KBM-7 (cell line): ENCODE measurements around the gene HSPB1.
"Not testable (repeated sequence)": the region's sequence is repeated elsewhere in the genome, so short reads cannot be mapped to it uniquely, and the experiment has no call there.

Source experiments
- DNase-seq: peaks from one replicate; pipeline ENCODE4 v3.0.0-alpha.2; 2015
- in situ Hi-C: fragments of 300-500 bp; cut with MboI; formaldehyde crosslinking; loops from 2 replicates; pipeline ENCODE4 v1.14.3; 2020; ENCODE audit warnings: low sequenced_read_pairs, low pct_unique_long_range_greater_than_20kb, mixed read lengths

The HSPB1 gene

DNA sequence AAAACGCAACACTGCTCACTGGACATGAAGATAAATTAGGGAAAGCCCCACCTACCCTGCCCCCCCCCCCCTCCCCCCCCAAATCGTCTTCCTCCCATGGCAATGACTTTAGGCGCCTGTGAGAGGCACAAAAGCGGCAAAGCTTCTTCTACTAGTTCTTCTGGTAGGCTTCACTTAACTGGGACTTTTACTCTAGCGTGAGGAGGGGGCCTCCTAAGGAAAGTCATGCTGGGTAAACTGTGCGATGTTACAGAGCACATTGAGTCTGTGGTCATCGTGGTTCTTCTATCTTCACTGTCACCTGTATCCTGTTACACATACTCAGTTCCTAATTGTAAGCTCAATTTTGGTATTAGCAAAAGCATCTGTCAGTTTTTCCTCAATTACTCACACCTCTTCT, 25.1 kb downstream of the HSPB1 start:
- in situ Hi-C loops, result no loop called here
- DNase-seq, result peak; percentile 96

DNA sequence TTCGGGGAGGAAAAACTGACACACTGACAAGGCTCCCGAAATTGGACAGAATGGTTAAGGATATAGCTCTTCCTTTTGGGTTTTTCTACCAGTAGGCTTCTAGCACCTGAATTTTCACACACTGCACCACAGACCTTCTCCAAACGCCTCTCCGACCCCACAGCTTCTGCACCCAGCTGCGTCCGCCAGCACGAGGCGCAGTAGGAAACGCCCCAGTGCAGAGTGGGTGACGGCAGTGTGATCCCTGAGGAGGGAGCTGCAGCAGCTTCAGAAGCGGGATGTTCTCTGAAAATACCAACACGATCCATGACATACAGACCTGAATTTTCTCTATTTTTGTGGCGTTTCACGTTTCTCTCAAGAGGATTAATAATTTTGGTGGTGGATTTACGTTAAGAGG, 25.9 kb downstream of the HSPB1 start:
- in situ Hi-C loops, result no loop called here
- no peak for DNase-seq

DNA sequence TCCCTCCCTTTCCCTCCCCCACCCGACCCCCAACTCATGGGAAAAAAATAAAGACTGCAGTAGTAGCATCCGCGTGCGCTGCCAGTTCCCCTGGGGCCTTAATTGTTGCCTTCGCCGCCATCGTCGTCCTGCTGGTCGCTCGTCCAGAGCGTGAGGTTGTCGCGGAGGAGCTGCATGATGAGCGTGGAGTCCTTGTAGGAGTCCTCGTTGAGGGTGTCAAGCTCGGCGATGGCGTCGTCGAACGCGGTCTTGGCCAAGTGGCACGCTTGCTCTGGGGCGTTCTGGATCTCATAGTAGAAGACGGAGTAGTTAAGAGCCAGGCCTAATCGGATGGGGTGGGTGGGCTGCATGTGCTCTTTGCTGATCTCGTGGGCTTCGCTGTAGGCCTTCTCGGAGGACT, 27.0 kb downstream of the HSPB1 start:
- in situ Hi-C loops, result no loop called here
- DNase-seq, result no peak

DNA sequence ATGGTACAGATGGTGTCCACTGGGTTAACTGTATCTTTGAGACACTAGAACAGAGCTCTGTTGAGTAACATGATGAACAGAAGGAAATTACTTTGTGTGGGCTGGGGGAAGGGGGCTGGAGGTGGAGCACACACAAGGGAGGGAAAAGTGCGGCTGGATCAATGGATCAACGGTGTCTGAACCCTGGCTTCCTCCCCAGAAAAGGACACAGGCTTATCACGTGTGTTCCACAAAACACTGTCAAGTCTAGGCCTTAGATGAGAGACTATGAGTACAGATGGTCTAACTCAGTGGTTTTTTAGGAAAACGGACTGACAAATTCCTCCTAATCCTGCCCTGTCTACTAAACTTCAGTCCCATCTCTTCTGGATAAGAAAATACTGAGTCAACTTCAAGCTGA, 27.8 kb downstream of the HSPB1 start:
- in situ Hi-C loops, result no loop called here
- DNase-seq, result peak; percentile 35

DNA sequence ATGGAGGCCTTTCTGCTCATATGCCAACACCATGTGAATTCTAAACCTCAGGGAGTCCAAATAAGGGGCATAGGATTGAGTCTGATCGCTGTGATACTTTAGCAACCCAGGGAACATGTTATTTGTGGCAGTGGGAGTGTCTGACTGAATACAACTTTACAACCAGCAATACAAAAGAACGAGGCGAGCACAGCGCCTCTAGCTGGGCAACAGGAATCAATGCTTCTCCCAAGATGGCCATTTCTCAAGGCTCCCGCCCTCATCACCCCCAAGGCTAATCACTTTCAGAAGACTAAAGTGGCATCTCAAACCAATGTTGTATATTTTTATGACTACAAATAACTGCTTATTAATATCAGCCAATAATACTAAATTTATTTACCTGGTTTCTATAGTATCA, 28.2 kb downstream of the HSPB1 start:
- in situ Hi-C loops, result no loop called here
- DNase-seq, result no peak

DNA sequence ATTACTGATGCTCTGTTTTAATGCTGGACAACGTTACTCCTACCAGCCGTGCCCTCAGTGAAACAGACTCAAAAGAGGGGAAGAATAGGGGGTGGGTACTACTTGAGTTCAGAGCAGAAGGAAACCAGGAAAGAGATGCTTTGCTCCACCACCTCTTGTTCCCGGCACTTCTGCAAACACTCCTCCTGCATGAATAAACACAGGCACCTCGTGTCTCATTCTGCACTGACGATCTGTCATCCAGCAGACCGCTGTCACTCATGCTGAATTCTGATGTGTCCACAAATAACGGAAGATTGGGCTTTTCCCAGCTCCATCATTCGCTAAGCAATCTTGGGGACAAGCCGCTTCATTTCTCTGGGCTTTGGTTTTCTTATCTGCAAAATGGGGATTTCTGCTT, 29.6 kb downstream of the HSPB1 start:
- in situ Hi-C loops, result no loop called here
- DNase-seq, result peak; percentile 58

DNA sequence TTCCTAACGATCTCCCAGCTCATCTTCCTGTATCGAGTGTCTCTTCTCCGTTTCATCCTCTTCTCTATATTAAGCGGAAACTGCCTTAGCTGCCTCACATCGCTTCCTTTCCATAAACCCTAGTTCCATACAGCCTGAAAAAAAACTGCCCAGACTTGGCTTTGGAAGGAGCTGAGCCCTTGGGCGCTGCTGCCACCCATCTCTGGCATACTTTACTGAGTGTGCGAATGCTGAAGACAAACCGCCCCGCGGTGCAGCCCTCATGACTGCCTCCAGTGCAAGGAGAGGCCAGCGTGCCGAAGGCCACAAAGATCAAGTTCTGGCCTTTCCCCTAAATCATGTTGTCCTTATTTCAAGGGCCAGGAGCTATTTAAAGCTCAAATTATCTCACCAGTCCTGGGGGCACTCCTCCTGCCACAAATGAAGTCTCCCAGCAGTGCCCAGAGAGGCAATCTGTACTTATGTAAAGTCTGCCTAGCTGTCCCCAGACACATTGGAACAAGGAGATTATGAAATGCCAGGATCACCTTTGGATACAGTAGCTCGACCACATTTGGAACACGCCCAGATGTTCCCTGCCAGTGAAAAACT, 31.1 kb downstream of the HSPB1 start:
- DNase-seq, result no peak
- in situ Hi-C loops, result no loop called here

DNA sequence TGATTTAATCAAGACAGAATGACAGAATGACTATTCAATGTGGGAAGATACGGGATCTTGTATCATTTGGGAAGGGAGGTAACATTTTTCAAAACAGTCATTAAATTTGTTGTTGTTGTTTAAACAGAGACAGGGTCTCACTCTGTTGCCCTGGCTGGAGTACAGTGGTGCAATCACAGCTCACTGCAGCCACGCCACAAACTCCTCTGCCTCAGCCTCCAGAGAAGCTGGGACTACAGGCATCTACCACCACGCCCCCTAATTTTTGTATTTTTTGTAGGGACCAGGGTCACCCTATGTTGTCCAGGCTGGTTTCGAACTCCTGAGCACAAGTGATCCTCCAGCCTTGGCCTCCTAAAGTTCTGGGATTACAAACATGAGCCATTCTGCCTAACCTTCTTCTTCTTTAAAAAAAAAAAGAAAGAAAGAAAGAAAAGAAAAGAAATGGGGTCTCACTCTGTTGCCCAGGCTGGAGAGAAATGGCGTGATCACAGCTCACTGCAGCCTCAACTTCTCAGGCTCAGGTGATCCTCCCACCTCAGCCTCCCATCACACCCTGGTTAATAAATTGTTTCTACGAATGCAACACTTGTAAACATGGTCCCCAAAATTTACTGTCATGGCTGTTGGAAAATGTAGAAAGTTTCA, 32.0 kb downstream of the HSPB1 start:
- in situ Hi-C loops, result no loop called here
- DNase-seq, result no peak

DNA sequence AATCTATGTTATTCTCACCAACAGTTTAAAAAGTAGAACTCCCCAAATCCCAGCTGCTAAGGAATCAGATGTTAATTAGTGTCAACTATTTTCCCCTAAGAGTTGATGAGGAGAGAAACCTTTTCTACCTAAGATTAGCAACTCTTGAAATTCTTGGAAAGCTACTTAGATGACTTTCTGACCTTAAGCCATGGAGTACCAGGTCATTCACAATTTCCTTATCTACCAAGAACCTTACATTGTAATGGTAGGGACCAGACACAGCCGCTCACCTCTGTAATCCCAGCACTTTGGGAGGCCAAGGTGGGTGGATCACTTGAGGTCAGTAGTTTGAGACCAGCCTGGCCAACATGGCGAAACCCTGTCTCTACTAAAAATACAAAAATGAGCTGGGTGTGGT, 32.9 kb downstream of the HSPB1 start:
- DNase-seq, in situ Hi-C loops: not testable (repeated sequence)

DNA sequence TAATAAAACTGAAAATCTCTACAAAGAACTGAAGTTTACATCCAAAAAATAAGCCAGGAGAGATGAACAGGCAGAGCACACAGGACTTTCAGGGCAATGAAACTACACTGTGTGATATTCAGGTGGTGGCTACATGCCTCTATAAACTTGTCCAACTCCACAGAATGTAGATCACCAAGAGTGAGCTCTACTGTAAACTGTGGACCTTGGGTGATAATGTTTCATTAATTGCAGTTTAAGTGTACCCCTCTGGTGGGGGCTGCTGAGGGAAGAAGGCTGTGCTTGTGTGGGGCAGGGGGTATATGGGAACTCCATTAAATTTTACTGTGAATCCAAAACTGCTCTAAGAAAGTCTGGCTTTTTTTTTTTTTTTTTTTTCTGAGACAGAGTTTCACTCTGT, 33.6 kb downstream of the HSPB1 start:
- in situ Hi-C loops, result no loop called here
- no peak for DNase-seq

DNA sequence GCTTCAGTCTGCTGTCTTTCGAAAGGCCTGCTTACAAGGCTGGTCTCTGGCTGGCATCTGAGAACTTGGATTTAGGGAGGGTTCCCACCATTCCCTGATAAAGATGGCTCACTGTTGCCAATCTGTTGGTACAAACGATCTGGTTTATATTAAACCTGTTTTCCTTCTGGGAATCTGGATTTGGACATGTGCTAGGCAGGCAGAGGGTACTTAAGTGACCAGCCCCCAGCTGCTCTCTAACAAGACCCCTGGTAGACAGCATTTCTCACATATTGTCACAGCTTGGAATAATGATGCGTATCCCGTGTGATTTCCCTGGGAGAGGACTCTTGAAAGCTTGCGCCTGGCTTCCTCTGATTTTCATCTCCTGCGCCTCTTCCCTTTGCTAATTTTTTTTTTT, 34.7 kb downstream of the HSPB1 start:
- in situ Hi-C loops, result no loop called here
- DNase-seq, result no peak

DNA sequence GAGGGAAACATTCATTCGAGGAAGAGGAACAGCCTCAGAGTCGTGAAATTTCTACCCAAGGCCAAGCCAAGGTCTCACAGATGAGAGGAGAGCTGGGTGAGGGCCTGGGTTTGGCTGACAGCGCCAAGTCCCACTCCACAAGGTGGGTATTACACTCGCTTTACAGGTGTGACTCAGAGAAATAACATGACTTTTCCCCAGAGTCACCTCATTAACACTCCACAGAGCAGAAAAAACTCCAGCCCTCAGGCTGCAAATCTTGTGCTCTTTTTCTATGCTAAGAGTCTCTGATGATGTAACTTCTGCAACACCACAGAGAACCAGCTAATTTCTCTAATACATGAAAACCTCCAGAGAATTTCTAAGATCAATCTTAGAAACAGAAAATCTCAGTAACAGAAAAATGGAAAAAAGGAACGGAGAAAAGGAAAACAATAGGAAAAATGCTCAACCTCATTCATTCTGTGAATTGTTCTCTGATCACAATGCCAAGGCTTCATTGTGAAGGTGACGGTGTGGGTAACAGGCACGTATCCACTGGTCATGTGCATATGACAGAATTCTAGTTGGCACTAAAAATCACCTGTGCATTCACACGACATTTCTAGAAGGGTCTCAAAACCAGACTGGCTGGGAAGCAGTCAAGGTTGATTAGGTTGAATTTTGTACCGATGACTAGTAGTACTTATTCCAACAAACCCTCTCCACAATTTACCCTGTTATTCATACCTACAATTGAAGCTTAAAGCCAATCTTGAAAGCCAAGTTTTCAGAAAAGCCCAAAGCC, 36.0 kb downstream of the HSPB1 start:
- no peak for DNase-seq
- in situ Hi-C loops, result no loop called here

DNA sequence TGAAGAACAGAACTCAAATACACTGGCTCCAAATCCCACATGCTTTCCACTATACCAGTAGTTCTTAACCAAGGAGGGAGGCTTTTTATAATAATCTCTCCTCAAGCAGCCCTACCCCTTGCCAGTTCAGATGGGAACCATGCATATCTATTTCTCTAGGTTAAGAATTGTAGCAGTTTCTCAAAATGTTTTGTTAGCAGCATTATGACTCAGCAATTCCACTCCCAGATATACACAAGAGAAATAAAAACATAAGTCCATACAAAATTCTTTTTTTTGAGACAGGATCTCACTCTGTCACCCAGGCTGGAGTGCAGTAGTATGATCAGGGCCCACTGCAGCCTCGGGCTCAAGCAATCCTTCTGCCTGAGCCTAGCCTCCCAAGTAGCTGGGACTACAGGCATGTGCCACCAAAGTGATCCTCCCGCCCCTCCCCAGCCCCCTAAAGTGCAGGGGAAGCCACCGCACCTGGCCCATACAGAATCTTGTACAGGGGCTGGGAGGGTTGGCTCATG, 38.2 kb downstream of the HSPB1 start:
- no peak for DNase-seq
- in situ Hi-C loops, result no loop called here

DNA sequence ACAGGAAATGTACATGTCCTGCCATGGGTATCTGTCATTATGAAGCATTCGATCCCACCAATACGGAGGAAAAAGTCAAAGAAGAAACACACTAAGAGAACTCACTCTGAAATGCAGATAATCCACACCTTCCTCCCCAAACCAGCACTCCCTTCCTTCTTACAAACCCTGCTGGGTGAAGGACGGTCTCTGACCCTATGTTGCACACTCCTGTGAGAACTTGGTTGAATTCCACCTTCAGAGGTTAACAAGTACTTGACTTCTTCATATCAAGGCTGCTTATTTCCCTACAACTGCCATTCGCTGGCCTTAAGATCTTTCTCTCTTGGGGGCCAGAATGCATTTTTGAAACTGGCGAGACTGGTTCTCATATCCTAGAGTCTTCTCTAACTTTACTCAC, 39.7 kb downstream of the HSPB1 start:
- no peak for DNase-seq
- in situ Hi-C loops, result no loop called here

DNA sequence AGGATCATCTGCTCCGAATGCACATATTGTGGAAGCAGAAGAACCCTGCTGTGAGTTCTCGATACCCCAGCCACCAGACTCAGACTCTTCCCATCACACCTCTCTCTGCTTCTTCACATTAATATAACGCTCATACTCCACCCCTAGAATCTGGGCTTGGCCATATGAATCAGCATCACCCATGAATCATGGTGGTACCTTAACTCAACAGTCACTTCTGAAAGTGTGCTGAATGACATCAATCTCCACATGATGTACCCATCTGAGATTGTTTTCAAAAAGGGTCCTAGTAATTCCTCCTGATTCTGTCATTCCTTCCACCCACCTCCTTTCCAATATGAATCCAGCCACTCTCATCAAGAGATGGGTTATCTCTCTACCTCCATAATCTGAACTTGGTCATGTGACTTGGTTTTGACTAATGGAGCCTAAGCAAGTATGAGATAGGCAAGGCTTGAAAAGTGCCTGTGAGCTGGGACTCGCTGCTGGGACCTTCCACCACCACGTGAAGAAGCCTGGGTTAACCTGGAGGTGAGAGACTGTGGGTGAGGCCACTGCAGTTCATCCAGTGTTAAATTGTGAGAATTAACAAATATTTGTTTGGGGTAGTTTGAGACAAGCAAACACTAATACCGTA, 40.9 kb downstream of the HSPB1 start:
- in situ Hi-C loops, result no loop called here
- DNase-seq, result no peak

DNA sequence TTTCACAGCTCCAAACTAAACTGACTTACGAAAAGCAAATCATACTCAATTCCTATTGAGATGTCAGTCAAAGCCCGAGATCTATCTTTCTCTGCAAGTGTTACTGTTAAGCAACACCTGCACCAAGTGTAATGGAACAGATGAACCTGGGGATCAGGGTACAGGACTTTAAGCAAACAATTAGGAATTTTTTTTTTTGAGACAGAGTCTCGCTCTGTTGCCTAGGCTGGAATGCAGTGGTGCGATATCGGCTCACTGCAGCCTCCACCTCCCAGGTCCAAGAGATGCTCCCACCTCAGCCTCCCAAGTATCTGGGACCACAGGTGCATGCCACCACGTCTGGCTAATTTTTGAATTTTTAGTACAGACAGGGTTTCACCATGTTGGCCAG, 41.5 kb downstream of the HSPB1 start:
- no peak for DNase-seq
- in situ Hi-C loops, result no loop called here

DNA sequence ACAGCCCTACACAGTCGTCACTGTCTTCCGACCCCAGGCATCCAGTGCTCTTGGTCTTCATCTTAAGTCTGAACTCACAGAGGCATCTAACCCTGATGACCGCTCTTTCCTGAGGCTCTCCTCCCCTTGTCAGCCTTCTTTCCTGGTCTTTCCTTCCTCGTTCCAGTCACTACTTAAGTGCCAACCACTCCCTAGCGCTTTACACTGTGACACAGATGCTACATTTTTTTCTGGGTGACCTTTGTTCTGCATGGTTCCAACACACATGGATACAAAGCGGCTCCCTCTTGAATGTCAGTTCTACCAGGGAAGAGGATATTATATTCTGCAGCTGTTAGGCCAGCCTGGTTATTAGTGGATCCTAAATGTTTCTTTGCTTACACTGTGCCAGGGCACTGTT, 43.6 kb downstream of the HSPB1 start:
- DNase-seq, result no peak
- in situ Hi-C loops, result no loop called here

DNA sequence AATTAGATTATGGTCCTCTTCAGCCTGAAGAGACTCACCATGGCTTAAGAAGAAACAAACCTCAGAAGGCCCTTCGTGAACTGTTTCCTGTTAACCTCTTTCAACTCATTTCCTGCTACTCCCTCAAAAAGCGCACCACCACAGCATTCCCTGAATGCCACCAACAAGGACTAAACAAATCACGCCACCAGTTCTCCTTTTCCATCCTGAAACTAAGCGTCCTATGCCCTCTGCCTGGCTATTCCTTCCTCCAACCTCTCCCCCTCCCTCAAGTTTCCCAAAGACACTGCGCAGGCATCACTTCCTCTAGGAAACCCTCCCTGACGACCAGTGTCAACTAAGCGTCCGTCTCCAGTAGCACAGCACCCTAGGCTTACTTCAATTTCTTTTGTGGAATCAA, 44.3 kb downstream of the HSPB1 start:
- DNase-seq, result no peak
- in situ Hi-C loops, result no loop called here

DNA sequence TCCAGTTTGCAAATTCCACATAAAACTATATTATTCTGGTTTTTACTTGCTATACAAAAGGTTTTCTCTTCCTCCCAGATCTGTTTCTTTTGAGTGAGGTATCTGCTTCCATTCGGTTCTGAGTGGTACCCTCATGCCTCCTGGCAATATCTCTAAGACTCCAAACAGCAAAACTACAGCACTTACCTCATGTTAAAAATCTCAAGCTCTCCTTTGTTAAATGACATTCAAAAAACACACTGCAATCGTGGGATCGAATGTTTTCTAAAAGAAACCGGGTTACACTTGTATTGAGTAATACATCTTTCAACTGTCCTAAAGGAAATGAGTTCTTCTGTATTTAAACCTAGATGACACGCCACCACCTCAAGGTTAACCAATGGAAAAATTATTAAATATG, 45.2 kb downstream of the HSPB1 start:
- in situ Hi-C loops, result no loop called here
- no peak for DNase-seq

DNA sequence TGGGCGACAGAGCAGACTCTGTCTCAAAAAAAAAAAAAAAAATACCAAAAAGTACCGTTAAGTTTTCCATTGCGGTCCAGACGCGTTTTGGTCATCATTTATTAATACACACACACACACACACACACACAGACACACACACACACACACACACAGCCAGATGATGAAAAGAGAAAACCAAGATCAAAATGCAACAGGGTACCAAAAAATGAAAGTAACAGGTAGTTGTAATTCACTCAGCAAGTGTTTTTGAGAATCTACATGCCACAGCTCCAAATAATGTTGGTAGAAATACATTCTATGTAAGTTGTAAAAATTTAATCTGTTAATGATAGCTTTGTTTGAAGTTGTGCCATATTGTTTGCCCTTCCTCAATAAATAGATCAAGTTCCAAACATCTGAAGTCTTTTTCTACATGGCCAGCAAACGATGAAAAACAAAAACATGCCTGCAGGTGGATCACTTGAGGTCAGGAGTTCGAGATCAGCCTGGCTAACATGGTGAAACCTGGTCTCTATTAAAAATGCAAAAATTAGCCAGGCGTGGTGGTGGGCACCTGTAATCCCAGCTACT, 46.9 kb downstream of the HSPB1 start:
- DNase-seq, result no peak
- in situ Hi-C loops, result no loop called here
